Osteocyte (in vitro differentiated cells): Measurements from ENCODE around the gene DYNC2I2. TPM values are rescaled to one million over a fixed set of nuclear protein-coding genes. Genes with fewer than 3 reads are reported as not detected.
A peak's percentile ranks its signal among the peaks of the same experiment; 100 is the strongest.
"Not testable (repeated sequence)": the region's sequence is repeated elsewhere in the genome, so short reads cannot be mapped to it uniquely, and the experiment has no call there.

Source experiments
- DNase-seq: peaks from one replicate; pipeline ENCODE4 v3.0.0; 2021; ENCODE audit warnings: mixed read lengths; ENCODE audit not compliant: unreplicated experiment; ENCODE audit errors: extremely low spot score
- H3K27ac Mint-ChIP-seq: one replicate; pipeline ENCODE4 v1.8.0; 2021; ENCODE audit warnings: mild to moderate bottlenecking, mixed read lengths; ENCODE audit not compliant: unreplicated experiment
- H3K27me3 Mint-ChIP-seq: one replicate; pipeline ENCODE4 v1.8.0; 2021; ENCODE audit warnings: mixed read lengths; ENCODE audit not compliant: unreplicated experiment
- H3K36me3 Mint-ChIP-seq: one replicate; pipeline ENCODE4 v1.8.0; 2021; ENCODE audit warnings: mixed read lengths; ENCODE audit not compliant: unreplicated experiment
- H3K4me1 Mint-ChIP-seq: one replicate; pipeline ENCODE4 v1.8.0; 2021; ENCODE audit warnings: mixed read lengths; ENCODE audit not compliant: unreplicated experiment
- H3K4me3 Mint-ChIP-seq: one replicate; pipeline ENCODE4 v1.8.0; 2021; ENCODE audit warnings: mild to moderate bottlenecking, moderate library complexity, mixed read lengths; ENCODE audit not compliant: unreplicated experiment
- H3K9me3 Mint-ChIP-seq: one replicate; pipeline ENCODE4 v1.8.0; 2021; ENCODE audit warnings: mixed read lengths; ENCODE audit not compliant: unreplicated experiment
- total RNA-seq: library from RNA; stranded (reverse); gene quantifications from 2 replicates; pipeline ENCODE4 v1.2.1, GENCODE V29; 2021
- TF ChIP-seq, protein P1 (sequence below): fragments of 200-600 bp; sonication (generic); IDR thresholded peaks from 2 replicates; pipeline ENCODE4 v1.5.0; 2021; ENCODE audit warnings: antibody characterized with exemption, mild to moderate bottlenecking, moderate library complexity

Gene DYNC2I2
- total RNA-seq, 1 donor from 2014 or later: 62.5 TPM

DNA sequence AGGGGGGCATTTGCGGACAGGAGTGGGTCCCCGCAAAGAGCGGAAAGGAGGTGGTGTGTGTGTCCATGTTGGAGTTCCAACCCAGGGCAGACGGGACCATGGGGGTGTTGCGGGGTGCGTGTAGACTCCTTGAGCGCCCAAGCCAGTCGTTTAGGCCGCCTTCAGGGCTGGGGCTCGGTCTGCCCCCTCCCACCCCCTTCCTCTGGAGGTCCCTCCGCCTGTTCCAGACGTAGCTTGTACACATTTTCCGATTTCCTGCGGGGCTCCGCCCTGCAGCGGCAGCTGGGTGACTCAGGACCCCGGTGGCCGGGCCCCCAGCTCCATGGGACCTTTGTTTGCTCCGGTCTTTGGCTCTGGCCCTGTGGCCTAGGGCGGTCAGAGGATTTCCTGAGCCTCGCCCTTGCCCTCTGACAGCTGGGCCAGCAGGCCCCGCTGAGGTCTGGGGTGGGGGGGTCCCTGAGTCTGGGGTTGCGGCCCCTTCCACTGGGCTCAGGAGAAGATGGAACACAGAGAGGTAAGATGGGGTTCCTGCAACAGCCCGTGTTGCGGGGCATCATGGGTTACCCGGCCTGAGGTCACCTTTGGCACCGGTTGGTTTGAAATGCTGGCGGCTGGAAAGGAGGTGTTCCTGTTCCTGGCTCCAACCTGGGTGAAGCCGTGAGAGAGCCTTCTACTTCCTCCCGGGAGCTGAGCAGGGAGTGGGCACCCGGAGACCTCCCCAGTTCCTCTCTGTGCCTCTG is 47.1 kb upstream of the DYNC2I2 start:
- Mint-ChIP-seq H3K36me3 (no peaks in the 10 kb centered on the region), H3K4me1 (peaks cover 10% of the 10 kb centered on the region), H3K27me3 (no peaks in the 10 kb centered on the region), H3K9me3 (no peaks in the 10 kb centered on the region), H3K27ac (peak overlapping the region; percentile 17), H3K4me3 (peak overlapping the region; percentile 80)
- DNase-seq: no peak
- TF ChIP-seq, protein P1, sequence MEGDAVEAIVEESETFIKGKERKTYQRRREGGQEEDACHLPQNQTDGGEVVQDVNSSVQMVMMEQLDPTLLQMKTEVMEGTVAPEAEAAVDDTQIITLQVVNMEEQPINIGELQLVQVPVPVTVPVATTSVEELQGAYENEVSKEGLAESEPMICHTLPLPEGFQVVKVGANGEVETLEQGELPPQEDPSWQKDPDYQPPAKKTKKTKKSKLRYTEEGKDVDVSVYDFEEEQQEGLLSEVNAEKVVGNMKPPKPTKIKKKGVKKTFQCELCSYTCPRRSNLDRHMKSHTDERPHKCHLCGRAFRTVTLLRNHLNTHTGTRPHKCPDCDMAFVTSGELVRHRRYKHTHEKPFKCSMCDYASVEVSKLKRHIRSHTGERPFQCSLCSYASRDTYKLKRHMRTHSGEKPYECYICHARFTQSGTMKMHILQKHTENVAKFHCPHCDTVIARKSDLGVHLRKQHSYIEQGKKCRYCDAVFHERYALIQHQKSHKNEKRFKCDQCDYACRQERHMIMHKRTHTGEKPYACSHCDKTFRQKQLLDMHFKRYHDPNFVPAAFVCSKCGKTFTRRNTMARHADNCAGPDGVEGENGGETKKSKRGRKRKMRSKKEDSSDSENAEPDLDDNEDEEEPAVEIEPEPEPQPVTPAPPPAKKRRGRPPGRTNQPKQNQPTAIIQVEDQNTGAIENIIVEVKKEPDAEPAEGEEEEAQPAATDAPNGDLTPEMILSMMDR: no peak

DNA sequence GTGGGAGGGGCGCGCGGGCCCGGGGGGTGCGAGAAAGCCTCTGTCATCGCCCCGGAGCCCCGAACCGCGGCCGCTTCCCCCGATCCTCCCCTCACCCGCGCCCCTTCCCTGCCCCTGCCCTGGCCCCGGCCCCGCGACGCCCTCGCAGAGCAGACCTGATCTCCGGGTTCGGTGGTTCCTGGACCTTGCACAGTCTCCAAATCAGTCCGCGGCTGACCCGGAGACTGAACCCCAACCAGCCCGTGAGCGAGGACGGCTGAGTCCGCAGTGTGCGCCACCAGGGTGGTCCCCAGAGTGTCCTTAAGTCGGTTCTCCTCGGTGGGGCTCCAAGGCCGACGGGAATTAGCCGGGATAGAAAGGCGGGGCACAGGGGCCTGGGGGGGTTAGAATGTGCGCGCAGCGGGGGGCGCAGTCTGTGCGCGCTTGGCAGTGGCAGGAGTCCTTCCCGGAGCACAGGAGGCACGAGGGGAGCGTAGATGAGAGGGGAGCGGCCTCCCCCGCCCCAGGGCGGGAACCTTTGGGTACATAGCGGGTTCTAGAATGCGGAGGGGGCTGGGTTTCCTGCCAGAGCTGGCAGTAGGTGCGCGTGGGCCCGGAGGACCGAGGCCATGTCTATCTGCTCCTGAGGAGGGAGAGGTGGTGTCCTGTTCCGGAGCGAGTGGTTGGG is 46.4 kb upstream of the DYNC2I2 start:
- no peaks in the 10 kb centered on the region for H3K27me3 Mint-ChIP-seq
- peak overlapping the region; percentile 17 for H3K27ac Mint-ChIP-seq
- no peaks in the 10 kb centered on the region for H3K36me3 Mint-ChIP-seq
- DNase-seq: no peak
- peaks cover 10% of the 10 kb centered on the region for H3K4me1 Mint-ChIP-seq
- TF ChIP-seq, protein P1: no peak
- H3K4me3 Mint-ChIP-seq: peak overlapping the region; percentile 80
- no peaks in the 10 kb centered on the region for H3K9me3 Mint-ChIP-seq

DNA sequence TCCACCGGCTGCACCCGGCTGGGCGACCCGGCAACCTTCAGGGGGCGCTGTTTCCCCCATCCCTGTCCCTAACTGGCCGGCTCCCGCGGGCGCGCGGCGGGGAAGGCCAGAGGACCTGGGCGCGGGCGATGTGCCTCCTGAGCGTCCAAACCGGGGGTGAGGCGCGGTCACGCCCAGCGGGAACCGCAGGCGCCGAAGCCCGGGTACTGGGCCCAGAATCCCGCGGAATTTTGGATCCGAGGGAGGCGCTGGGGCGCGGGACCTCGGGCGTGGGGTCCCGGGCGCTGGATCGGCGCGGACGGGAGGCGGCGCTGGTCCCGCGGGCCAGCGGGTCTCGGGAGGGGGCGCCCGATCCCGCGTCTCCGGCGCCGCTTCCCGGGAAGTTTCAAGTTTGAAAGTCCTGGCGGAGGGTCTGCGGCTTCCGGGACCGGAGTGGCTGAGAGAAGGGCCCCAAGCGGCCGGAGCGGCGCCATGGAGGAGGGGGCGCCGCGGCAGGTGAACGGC is 45.9 kb upstream of the DYNC2I2 start, which contains the start of gene PKN3:
PKN3 (plus strand) TSS at position 59 of the 504 bp plus-strand sequence; CDS start at position 472, 413 bp downstream.
- H3K4me1 Mint-ChIP-seq: peaks cover 13% of the 10 kb centered on the region
- H3K9me3 Mint-ChIP-seq: no peaks in the 10 kb centered on the region

DNA sequence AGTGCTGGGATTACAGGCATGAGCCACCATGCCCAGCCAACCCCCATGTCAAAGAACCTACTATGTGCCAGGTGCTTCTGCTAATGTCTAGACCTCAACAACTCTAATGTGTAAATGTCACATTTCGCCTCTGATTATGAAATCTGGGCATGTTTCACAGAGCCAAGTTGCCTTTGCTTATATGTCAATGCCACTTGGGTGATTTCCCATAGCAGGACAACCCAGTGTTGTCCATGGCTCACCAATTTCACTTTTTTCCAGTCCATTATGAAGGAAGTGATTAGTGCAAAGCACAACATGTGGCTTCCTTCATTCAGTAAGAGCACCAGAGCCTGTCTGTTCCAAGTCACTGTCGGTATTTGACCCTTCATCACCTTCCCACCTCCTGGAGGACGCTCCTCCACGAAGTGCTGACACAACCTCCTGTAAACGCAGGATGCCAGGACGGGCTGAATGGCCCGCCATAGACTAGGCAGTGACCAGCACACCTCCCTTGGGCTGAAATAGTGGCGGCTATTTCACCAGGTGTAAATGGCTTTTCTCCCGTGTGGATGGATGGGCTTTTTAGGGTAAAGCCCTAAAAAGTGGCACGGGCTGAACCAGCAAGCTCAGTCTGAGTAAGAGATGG is 44.7 kb upstream of the DYNC2I2 start:
- no peak for DNase-seq
- Mint-ChIP-seq H3K36me3 (peaks cover 4% of the 10 kb centered on the region), H3K27ac (no peak overlapping the region)

More for the DNA sequence above, 45.9 kb upstream of the DYNC2I2 start, which contains the start of gene PKN3:
- TF ChIP-seq, protein P1: peak; percentile 96
- Mint-ChIP-seq H3K27ac (peak within 1 kb of the TSS; percentile 75), H3K36me3 (no peaks in the 10 kb centered on the region), H3K4me3 (peak within 1 kb of the TSS; percentile 80), H3K27me3 (no peaks in the 10 kb centered on the region)
- DNase-seq: peak; percentile 97

DNA sequence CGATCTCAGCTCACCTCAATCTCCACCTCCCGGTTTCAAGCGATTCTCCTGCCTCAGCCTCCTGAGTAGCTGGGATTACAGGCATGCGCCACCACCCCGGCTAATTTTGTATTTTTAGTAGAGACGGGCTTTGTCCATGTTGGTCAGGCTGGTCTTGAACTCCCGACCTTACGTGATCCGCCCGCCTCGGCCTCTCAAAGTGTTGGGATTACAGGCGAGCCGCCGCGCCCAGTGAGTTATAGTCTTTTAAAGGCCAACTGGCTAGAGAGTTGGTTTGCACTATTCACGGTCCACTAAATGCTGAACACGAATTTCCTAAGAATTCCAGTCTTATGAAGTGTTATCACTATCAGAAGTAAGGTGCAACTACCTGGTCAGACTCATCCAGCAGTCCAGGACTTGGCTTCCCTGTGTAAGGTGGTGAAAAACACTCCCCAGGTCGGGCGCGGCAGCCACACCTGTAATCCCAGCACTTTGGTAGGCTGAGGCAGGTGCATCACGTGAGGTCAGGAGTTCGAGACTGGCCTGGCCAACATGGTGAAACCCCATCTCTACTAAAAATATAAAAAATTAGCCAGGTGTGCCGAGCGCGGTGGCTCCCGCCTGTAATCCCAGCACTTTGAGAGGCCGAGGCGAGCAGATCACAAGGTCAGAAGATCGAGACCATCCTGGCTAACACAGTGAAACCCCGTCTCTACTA is 42.6 kb upstream of the DYNC2I2 start:
- H3K4me3 Mint-ChIP-seq, H3K27me3 Mint-ChIP-seq, H3K27ac Mint-ChIP-seq, H3K9me3 Mint-ChIP-seq, DNase-seq: not testable (repeated sequence)
- peaks cover 21% of the 10 kb centered on the region for H3K36me3 Mint-ChIP-seq
- peaks cover 23% of the 10 kb centered on the region for H3K4me1 Mint-ChIP-seq

More for the DNA sequence above, 44.7 kb upstream of the DYNC2I2 start:
- TF ChIP-seq, protein P1: no peak
- H3K9me3 Mint-ChIP-seq: no peaks in the 10 kb centered on the region
- H3K27me3 Mint-ChIP-seq: no peaks in the 10 kb centered on the region
- peaks cover 21% of the 10 kb centered on the region for H3K4me1 Mint-ChIP-seq
- H3K4me3 Mint-ChIP-seq: peak overlapping the region; percentile 80
